Eye (tissue), 1 donor: Measurements from ENCODE around the gene SAPCD1.

Experiments
- DNase-seq: peaks from one replicate; pipeline ENCODE4 v3.0.0-alpha.2; 2015

Gene SAPCD1

GRCh38 chr6:31762356-31762755, at the start of gene SAPCD1:
Gene SAPCD1 (plus strand): TSS chr6:31762656. CDS start chr6:31763055, 399 bp downstream.
- no peak for DNase-seq

- no peak for DNase-seq
Observed at GRCh38 chr6:31713465-31713864, 49.0 kb upstream of the SAPCD1 start.

- peak; percentile 82 for DNase-seq
Observed at GRCh38 chr6:31713991-31714684, 48.3 kb upstream of the SAPCD1 start.

- DNase-seq: no peak
Observed at GRCh38 chr6:31715022-31715958, 47.2 kb upstream of the SAPCD1 start, which contains the start of gene LY6G6D. Gene LY6G6D (plus strand): TSS chr6:31715348. CDS start chr6:31715356, 8 bp downstream.

- DNase-seq: no peak
Observed at GRCh38 chr6:31717499-31718222, 44.8 kb upstream of the SAPCD1 start.

GRCh38 chr6:31718265-31718664, 44.2 kb upstream of the SAPCD1 start:
- no peak for DNase-seq

GRCh38 chr6:31719001-31719400, 43.5 kb upstream of the SAPCD1 start:
- DNase-seq: no peak

GRCh38 chr6:31720196-31720770, 42.2 kb upstream of the SAPCD1 start:
- DNase-seq: no peak

GRCh38 chr6:31721351-31722020, 41.0 kb upstream of the SAPCD1 start, which contains the start of gene LY6G6C:
Gene LY6G6C (minus strand): TSS chr6:31721746. CDS start chr6:31721679, 67 bp downstream.
- DNase-seq: no peak

- no peak for DNase-seq
Observed at GRCh38 chr6:31722173-31722572, 40.3 kb upstream of the SAPCD1 start.

- no peak for DNase-seq
Observed at GRCh38 chr6:31723245-31723979, 39.0 kb upstream of the SAPCD1 start, which contains the start of gene MPIG6B. Gene MPIG6B (plus strand): TSS chr6:31723373. CDS start chr6:31723384, 11 bp downstream.

- DNase-seq: no peak
Observed at GRCh38 chr6:31723980-31724691, 38.3 kb upstream of the SAPCD1 start.

GRCh38 chr6:31725502-31726350, 36.7 kb upstream of the SAPCD1 start:
- DNase-seq: no peak

- no peak for DNase-seq
Observed at GRCh38 chr6:31727034-31727716, 35.3 kb upstream of the SAPCD1 start.

GRCh38 chr6:31727717-31728671, 34.5 kb upstream of the SAPCD1 start:
- DNase-seq: no peak

GRCh38 chr6:31728767-31729514, 33.5 kb upstream of the SAPCD1 start, which contains the start of gene DDAH2:
Gene DDAH2 (minus strand): TSS chr6:31729299. CDS start chr6:31729161, 138 bp downstream.
- no peak for DNase-seq

GRCh38 chr6:31729515-31729978, 32.9 kb upstream of the SAPCD1 start:
- DNase-seq: peak; percentile 98
